HG02763 (cell line): ENCODE results near the gene COL9A2.

ENCODE experiments used
- ATAC-seq: cut with Tn5 transposase; IDR thresholded peaks from one replicate; pipeline ENCODE4 v1.9.1; 2021; ENCODE audit warnings: mild to moderate bottlenecking, moderate library complexity; ENCODE audit not compliant: unreplicated experiment

The COL9A2 gene

GRCh38 chr1:40265919-40266318, 51.2 kb downstream of the COL9A2 start:
- ATAC-seq: no peak

- no peak for ATAC-seq
Measured at GRCh38 chr1:40265298-40265697, 51.8 kb downstream of the COL9A2 start.

- no peak for ATAC-seq
Measured at GRCh38 chr1:40264354-40264781, 52.7 kb downstream of the COL9A2 start.

DNA sequence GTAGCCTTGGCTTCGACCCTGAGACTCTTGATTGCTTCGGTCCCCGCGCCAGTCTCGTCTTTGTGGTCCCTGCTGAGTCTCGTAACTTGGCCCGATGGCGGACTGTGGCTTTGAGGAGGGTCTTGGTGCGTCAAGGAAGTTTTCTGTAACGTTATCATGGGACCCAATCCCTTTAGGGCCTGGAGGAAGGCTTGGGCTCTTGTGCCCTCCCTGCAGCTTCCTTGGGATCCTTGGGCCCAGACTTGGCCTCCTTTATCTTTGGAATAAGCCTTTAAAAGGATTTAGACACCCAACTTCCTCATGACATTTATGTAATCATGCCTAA, 58.7 kb downstream of the COL9A2 start:
- ATAC-seq: no peak

DNA sequence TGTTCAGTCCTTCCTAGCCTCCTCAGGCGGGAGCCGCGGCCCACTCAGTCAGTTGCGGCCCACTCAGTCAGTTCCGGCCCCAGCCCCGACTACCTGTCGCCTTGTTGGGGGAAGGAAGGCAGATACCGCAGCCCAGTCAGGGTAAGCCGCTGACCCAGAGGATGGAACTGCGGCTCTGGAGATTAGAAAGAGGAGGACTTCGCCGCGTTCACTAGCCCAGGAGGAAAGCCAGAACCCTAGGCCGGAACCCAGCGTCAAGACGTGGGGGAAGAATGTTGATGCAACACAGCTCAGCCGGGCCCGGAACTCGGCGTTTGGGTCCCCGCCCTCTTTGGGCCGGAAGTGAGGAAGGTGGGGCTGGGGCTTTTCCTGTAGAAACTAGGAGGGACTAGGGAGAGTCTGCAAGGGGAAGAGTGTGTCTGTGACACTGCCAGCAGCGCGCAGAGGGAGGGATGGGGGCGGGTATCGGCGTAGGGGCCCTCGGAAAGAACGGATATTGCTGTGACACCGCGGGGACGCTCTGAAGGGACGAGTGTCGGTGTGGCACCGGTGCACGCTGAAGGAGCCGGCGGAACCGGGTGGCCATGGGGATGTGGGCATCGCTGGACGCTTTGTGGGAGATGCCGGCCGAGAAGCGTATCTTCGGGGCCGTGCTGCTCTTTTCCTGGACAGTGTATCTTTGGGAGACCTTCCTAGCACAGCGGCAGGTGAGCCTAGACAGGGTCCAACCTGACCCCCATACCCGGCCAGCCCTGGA, 59.2 kb downstream of the COL9A2 start, which contains the start of gene ZMPSTE24:
ZMPSTE24 (plus strand) TSS at position 549 of the 757 bp plus-strand sequence; CDS start at position 585, 36 bp downstream.
- peak; percentile 93 for ATAC-seq

DNA sequence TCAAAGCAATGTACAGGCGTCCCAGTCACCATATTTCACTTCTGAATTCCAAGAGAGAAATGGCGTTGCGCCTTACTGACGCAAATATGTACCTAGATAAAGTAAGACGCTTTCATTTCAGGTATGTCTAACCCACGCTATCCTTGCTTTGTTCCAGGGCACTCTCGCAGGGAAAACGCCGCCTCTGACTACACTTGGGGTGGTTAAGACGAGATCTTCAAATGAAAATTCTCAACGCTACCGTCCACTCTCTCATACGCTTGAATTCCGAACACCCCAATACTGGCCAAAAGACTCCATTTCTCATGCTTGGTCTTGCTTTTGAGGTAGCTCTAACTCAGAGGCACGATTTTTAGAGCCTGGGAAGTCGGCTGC, 59.8 kb downstream of the COL9A2 start:
- ATAC-seq: no peak

DNA sequence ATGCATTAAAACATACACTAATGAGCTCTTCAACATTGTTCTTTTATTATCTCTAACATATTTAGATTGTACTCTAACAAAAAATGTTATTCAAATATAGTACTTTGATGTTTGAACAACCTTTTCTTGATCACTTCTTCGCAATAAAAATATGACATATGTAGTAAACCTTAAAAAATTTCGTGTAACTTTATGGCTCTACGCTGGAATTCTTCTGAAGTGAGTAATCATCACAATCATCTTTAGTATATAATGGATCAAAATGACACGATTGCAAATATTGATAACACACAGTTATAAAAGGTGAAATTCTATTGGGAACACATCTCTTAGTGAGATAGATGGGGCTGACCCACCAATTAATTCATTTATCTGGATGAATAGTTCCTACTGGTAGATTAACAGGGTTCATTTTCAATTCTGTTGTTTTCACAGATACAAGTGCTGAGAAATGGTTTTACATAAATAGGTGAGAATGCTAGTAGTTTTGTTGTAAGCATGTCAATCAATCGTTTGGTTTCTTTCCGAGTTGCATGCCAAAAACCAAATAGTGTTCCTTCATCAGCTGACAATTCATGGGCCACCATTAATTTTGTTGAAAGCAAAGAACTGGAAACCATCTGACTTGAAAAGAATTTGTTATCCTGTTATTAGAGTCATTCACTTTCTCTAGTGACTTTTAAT, 60.5 kb downstream of the COL9A2 start:
- ATAC-seq: no peak

DNA sequence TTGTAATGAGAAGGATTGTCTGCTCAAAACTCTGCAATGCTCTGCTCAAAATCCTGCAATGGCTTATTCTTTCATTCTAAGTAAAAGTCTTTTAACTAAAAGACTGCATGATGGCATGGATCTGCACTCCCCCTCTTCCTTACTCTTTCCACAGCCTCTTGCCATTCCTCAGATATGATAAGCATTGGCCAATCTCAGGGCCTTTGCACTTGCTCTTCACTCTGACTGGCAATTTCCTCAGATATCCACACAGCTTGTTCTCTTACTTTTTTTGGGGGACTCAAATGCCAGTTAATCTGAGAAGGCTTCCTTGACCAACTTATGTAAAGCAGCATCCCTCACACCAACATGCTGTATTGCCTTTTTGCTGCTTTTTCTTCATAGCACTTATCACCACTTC, 61.9 kb downstream of the COL9A2 start:
- ATAC-seq: no peak

- no peak for ATAC-seq
Measured at GRCh38 chr1:40252601-40253000, 64.5 kb downstream of the COL9A2 start.

DNA sequence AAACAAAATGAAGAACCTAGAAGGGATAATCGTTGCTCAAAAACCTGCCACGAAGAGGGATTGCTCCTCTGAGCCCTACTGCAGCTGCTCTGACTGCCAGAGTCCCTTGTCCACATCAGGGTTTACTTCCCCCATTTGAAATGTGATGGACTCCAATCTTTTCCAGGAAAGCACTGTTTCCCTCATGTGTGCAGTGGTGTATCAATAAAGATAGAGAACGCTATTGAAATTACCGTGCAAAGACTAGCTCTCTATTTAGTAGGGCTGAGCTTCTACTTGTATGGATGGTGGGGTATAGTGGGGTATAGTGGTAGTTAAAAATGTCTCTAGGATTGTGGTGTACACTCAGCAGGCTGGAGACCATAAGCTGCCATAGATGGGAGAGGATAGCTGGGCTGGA, 65.6 kb downstream of the COL9A2 start:
- ATAC-seq: no peak
